Suppressor macrophage (primary cell): ENCODE data around the gene NOS1AP.
"Not testable (repeated sequence)": the region's sequence is repeated elsewhere in the genome, so short reads cannot be mapped to it uniquely, and the experiment has no call there.

Source experiments
- DNase-seq, 4 experiments: peaks; one replicate each; pipeline ENCODE4 v3.0.0-alpha.2; 2020 to 2022

Gene NOS1AP

DNA sequence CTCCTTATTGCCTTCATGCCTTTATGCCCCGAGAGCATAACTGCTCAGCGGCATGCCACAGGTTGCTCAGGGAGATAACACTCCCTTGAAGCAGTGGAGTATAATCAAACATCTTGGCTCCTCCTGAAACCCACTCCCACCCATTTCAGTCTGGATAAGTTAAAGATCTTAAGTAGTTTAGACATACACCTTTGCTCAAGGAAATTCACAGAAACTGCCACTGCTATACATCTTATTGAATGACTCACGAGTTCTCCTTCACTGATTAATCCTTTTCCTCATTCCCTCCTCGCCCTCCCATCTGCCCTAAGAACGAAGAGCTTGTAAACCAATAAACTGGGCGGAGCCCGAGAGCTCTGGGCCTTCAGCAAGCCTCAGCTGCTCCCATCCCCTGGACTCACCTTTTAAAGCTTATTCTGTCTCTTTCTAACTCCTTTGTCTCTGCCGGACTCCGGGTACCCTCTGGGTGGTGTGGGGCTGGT is 350.0 kb downstream of the NOS1AP start:
- DNase-seq: not testable (repeated sequence)
